Keratinocyte (primary cell): ENCODE data around the gene CLCN7. TPM values are rescaled to one million over a fixed set of nuclear protein-coding genes. Genes with fewer than 3 reads are reported as not detected.

Experiments
- DNase-seq: peaks from one replicate; pipeline ENCODE4 v3.0.0-alpha.2; 2011; ENCODE audit warnings: low read depth, missing footprints, low spot score
- FAIRE-seq: peaks from 2 replicates; lab custom pipeline; 2011; peaks lifted over from hg19 to GRCh38; lab: Jason Lieb, UNC
- H2AFZ ChIP-seq: 2 replicates; pipeline ENCODE4 v1.6.0; 2012; ENCODE audit warnings: low read length, control low read depth, inconsistent platforms; ENCODE audit not compliant: control insufficient read depth
- H3K27ac ChIP-seq: 2 replicates; pipeline ENCODE4 v1.5.1; 2011; ENCODE audit warnings: low read length; ENCODE audit not compliant: control insufficient read depth, insufficient read depth
- H3K27me3 ChIP-seq: 3 replicates; pipeline ENCODE4 v1.6.0; 2011; ENCODE audit warnings: low read length; ENCODE audit not compliant: control insufficient read depth, insufficient read depth; ENCODE audit errors: extremely low read depth
- H3K36me3 ChIP-seq, 2 experiments: 2 replicates in 1 of 2; 3 replicates in 1 of 2; pipeline ENCODE4 v1.5.1; 2011; ENCODE audit warnings: low read length in 2 of 2, mild to moderate bottlenecking in 1 of 2; ENCODE audit not compliant: control insufficient read depth in 2 of 2, insufficient read depth in 2 of 2; ENCODE audit errors: extremely low read depth in 1 of 2
- H3K4me1 ChIP-seq: 3 replicates; pipeline ENCODE4 v1.5.1; 2011; ENCODE audit warnings: low read length; ENCODE audit not compliant: control insufficient read depth, insufficient read depth; ENCODE audit errors: extremely low read depth
- H3K4me2 ChIP-seq: 3 replicates; pipeline ENCODE4 v1.6.0; 2011; ENCODE audit warnings: low read depth, low read length; ENCODE audit not compliant: control insufficient read depth, insufficient read depth; ENCODE audit errors: extremely low read depth
- H3K4me3 ChIP-seq, 3 experiments: fragments of 200-600 bp in 1 of 3; sonication (generic) in 1 of 3; 2 replicates in 2 of 3; 3 replicates in 1 of 3; pipeline ENCODE4 v1.5.1; 2011 to 2016; ENCODE audit warnings: low read length in 3 of 3, mild to moderate bottlenecking in 3 of 3, control low read depth in 2 of 3, inconsistent platforms in 1 of 3, low read depth in 1 of 3, mixed read lengths in 1 of 3, mixed run types in 1 of 3, moderate library complexity in 1 of 3; ENCODE audit not compliant: control insufficient read depth in 2 of 3, insufficient read depth in 2 of 3; ENCODE audit errors: extremely low read depth in 1 of 3
- H3K79me2 ChIP-seq: 2 replicates; pipeline ENCODE4 v1.6.0; 2012; ENCODE audit warnings: low read length; ENCODE audit not compliant: control insufficient read depth, insufficient read depth
- H3K9ac ChIP-seq: 3 replicates; pipeline ENCODE4 v1.6.0; 2011; ENCODE audit warnings: low read length; ENCODE audit not compliant: control insufficient read depth, insufficient read depth; ENCODE audit errors: extremely low read depth
- H3K9me1 ChIP-seq: 3 replicates; pipeline ENCODE4 v1.6.0; 2011; ENCODE audit warnings: low read length; ENCODE audit not compliant: control insufficient read depth, insufficient read depth; ENCODE audit errors: extremely low read depth
- H3K9me3 ChIP-seq: 2 replicates; pipeline ENCODE4 v1.5.1; 2012; ENCODE audit warnings: low read depth, low read length; ENCODE audit not compliant: control insufficient read depth
- H4K20me1 ChIP-seq: 3 replicates; pipeline ENCODE4 v1.6.0; 2011; ENCODE audit warnings: low read length; ENCODE audit not compliant: control insufficient read depth, insufficient read depth; ENCODE audit errors: extremely low read depth
- EZH2 ChIP-seq: IDR thresholded peaks from one replicate; pipeline ENCODE4 v1.6.1; 2012; ENCODE audit warnings: inconsistent platforms, mild to moderate bottlenecking, low read length, moderate library complexity
- dilution Hi-C: fragments of 300-500 bp; cut with MboI; formaldehyde crosslinking; loops from one replicate; pipeline ENCODE4 v1.7.0; 2020; ENCODE audit warnings: low sequenced_read_pairs; ENCODE audit not compliant: extremely low pct_ligation_motif_present
- polyA plus RNA-seq, 5 experiments: library from polyadenylated mRNA; depleted of rRNA in 3 of 5; stranded (reverse) in 3 of 5; stranded (forward) in 1 of 5; unstranded in 1 of 5; fragments of >200 nt; gene quantifications; 1 replicate in 1 of 5; 2 replicates in 3 of 5; 3 replicates in 1 of 5; pipeline versions ENCODE4 v1.2.1 to v1.2.3, GENCODE V29; 2011 to 2012; ENCODE audit warnings: missing spikeins in 2 of 5, low read depth in 1 of 5, low replicate concordance in 1 of 5
- TF ChIP-seq, protein P1 (sequence below), 3 experiments: IDR thresholded peaks in 1 of 3; conservative IDR thresholded peaks in 1 of 3; optimal IDR thresholded peaks in 1 of 3; 2 replicates in 2 of 3; 3 replicates in 1 of 3; pipeline versions ENCODE3 to v1.5.1; 2011; ENCODE audit warnings: low read length in 3 of 3, mild to moderate bottlenecking in 3 of 3, moderate library complexity in 2 of 3, control low read depth in 1 of 3, inconsistent platforms in 1 of 3; ENCODE audit not compliant: insufficient read depth in 2 of 3; ENCODE audit errors: extremely low read depth in 1 of 3

The CLCN7 gene
- polyA plus RNA-seq, 1 donor (not counting 4 experiments of a cell fraction or from before 2014, with no cell fraction given) = 13.3 TPM

DNA sequence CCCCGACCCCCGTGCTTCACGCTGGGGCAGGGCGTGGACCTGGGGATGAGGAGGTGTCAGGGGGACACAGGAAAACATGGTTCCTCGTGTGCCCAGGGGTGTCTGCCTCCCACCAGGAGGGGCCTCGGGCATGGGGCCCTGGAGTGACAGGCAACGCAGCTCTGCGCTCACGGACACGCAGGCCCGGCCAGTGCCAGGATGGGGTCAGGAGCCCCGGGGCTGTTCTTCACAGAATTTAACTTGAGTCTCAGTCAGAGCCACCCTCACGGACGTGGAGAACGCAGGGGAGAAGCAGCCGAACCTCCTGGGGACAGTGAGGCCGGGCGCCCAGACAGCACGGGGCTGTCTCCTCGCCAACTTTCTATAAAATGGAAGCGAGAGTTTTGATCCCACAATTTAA lies 77.0 kb downstream of the CLCN7 start:
- Histone ChIP-seq H3K4me3 (no peak overlapping the region), H3K36me3 (peaks cover 0 to 5% of the 10 kb centered on the region in 2 experiments), H3K9me1 (no peaks in the 10 kb centered on the region), H3K9ac (no peak overlapping the region), H3K79me2 (no peaks in the 10 kb centered on the region), H3K27ac (no peak overlapping the region), H3K27me3 (no peaks in the 10 kb centered on the region), H3K4me2 (no peak overlapping the region), H2AFZ (no peak overlapping the region), H3K9me3 (no peaks in the 10 kb centered on the region), H4K20me1 (no peaks in the 10 kb centered on the region), H3K4me1 (no peaks in the 10 kb centered on the region)
- FAIRE-seq (no peak), DNase-seq (no peak)
- TF ChIP-seq, protein P1, sequence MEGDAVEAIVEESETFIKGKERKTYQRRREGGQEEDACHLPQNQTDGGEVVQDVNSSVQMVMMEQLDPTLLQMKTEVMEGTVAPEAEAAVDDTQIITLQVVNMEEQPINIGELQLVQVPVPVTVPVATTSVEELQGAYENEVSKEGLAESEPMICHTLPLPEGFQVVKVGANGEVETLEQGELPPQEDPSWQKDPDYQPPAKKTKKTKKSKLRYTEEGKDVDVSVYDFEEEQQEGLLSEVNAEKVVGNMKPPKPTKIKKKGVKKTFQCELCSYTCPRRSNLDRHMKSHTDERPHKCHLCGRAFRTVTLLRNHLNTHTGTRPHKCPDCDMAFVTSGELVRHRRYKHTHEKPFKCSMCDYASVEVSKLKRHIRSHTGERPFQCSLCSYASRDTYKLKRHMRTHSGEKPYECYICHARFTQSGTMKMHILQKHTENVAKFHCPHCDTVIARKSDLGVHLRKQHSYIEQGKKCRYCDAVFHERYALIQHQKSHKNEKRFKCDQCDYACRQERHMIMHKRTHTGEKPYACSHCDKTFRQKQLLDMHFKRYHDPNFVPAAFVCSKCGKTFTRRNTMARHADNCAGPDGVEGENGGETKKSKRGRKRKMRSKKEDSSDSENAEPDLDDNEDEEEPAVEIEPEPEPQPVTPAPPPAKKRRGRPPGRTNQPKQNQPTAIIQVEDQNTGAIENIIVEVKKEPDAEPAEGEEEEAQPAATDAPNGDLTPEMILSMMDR (optimal IDR thresholded peaks at IDR 0.05 in 1 of 3, IDR thresholded peaks at IDR 0.05 in 1 of 3, conservative IDR thresholded peaks at IDR 0.05 in 1 of 3; ENCODE audit: extremely low read depth in 1 of 3, insufficient read depth in 2 of 3, low read length in 3 of 3) = no peak
- dilution Hi-C loops = no loop called here

DNA sequence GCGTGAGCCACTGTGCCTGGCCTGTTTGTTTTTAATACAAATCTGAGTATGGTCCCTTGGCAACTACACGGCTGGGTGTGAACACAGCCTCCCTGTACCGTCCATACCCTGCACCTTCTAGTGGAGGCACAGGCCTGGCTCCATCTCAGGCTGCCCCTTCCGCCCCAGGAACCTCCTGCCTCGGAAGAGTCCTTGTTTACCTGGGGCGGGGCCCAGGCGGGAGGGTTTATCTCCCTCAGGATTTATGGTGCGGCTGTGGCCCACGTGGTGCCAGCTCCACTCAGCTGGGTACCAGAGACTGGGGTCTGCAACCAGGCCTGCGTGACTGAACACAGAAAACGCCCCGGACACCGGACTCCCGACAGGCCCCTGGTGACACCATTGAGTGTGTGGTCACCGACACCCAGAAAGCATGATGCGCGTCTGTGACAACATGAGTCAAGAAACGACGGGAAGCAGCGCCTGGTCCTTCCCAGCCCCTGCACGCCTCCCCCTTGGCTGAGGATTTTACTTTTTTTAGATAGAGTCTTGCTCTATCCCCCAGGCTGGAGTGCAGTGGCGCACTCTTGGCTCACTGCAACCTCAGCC lies 79.3 kb downstream of the CLCN7 start:
- dilution Hi-C loops = no loop called here
- DNase-seq = no peak
- H3K27ac ChIP-seq = no peak overlapping the region
- no peaks in the 10 kb centered on the region for H3K9me3 ChIP-seq
- H2AFZ ChIP-seq = no peak overlapping the region
- no peaks in the 10 kb centered on the region for H3K9me1 ChIP-seq
- H3K4me2 ChIP-seq = no peak overlapping the region
- no peaks in the 10 kb centered on the region for H3K27me3 ChIP-seq
- H3K9ac ChIP-seq = no peak overlapping the region
- H3K79me2 ChIP-seq = no peaks in the 10 kb centered on the region
- H3K4me3 ChIP-seq = no peak overlapping the region
- H4K20me1 ChIP-seq = no peaks in the 10 kb centered on the region
- H3K36me3 ChIP-seq = peaks cover 0 to 2% of the 10 kb centered on the region in 2 experiments
- no peak for TF ChIP-seq EZH2
- TF ChIP-seq, protein P1 (optimal IDR thresholded peaks at IDR 0.05 in 1 of 3, IDR thresholded peaks at IDR 0.05 in 1 of 3, conservative IDR thresholded peaks at IDR 0.05 in 1 of 3; ENCODE audit: extremely low read depth in 1 of 3, insufficient read depth in 2 of 3, low read length in 3 of 3) = no peak
- FAIRE-seq = no peak
- no peaks in the 10 kb centered on the region for H3K4me1 ChIP-seq

Other genes starting within 250 kb of the CLCN7 start
- gene TPSG1, start 249.8 kb downstream of the CLCN7 start, polyA plus RNA-seq = not detected in 3 replicates
- not detected in 3 replicates for gene TPSB2, start 244.8 kb downstream of the CLCN7 start, polyA plus RNA-seq
- gene TPSAB1, start 234.3 kb downstream of the CLCN7 start, polyA plus RNA-seq = not detected in 3 replicates
- not detected in 3 replicates for gene TPSD1, start 219.0 kb downstream of the CLCN7 start, polyA plus RNA-seq
- gene UBE2I, start 165.4 kb downstream of the CLCN7 start, polyA plus RNA-seq = 72.8 to 157 TPM (median 139 TPM) in 3 replicates
- gene BAIAP3, start 141.4 kb downstream of the CLCN7 start, polyA plus RNA-seq = 0.09 to 0.10 TPM in 2 of 3 replicates, not detected in the other
- gene TSR3, start 123.2 kb downstream of the CLCN7 start, polyA plus RNA-seq = 33.0 to 49.0 TPM (median 40.8 TPM) in 3 replicates
- gene GNPTG, start 123.1 kb downstream of the CLCN7 start, polyA plus RNA-seq = 30.9 to 68.7 TPM (median 30.9 TPM) in 3 replicates
- 1.9 to 4.2 TPM (median 2.3 TPM) in 3 replicates for gene UNKL, start 60.3 kb downstream of the CLCN7 start, polyA plus RNA-seq
- 19.7 to 26.6 TPM (median 20.6 TPM) in 3 replicates for gene UQCC4, start 54.3 kb downstream of the CLCN7 start, polyA plus RNA-seq
- gene PERCC1, start 44.0 kb downstream of the CLCN7 start, polyA plus RNA-seq = not detected in 3 replicates
- 0.46 to 0.91 TPM in 2 of 3 replicates, not detected in the other for gene CCDC154, start 30.5 kb downstream of the CLCN7 start, polyA plus RNA-seq
- not detected in 3 replicates for gene PTX4, start 13.9 kb upstream of the CLCN7 start, polyA plus RNA-seq
- 7.9 to 11.3 TPM (median 11.3 TPM) in 3 replicates for gene TELO2, start 18.3 kb upstream of the CLCN7 start, polyA plus RNA-seq
- 0.86 to 1.3 TPM (median 1.0 TPM) in 3 replicates for gene TMEM204, start 58.6 kb upstream of the CLCN7 start, polyA plus RNA-seq
- 3.4 to 5.4 TPM (median 4.3 TPM) in 3 replicates for gene IFT140, start 137.0 kb upstream of the CLCN7 start, polyA plus RNA-seq
- gene CRAMP1, start 137.3 kb upstream of the CLCN7 start, polyA plus RNA-seq = 5.5 to 6.7 TPM (median 6.5 TPM) in 3 replicates
- gene JPT2, start 203.3 kb upstream of the CLCN7 start, polyA plus RNA-seq = 108 to 198 TPM (median 166 TPM) in 3 replicates
- 8.3 to 23.3 TPM (median 11.7 TPM) in 3 replicates for gene MAPK8IP3, start 231.2 kb upstream of the CLCN7 start, polyA plus RNA-seq